PC-9 (cell line): Measurements from ENCODE around the gene HTT. TPM values are rescaled to one million over a fixed set of nuclear protein-coding genes. Genes with fewer than 3 reads are reported as not detected.

ENCODE experiments used
- Bru-seq: library from RNA; stranded (reverse); fragments of 400-500 nt; gene quantifications from one replicate; lab custom pipeline; 2021; lab: Mats Ljungman, UMichigan
- BruChase-seq, 2 experiments: library from RNA; stranded (reverse); fragments of 400-500 nt; gene quantifications; one replicate each; lab custom pipeline; 2021; lab: Mats Ljungman, UMichigan
- BruUV-seq: library from RNA; stranded (reverse); fragments of 400-500 nt; replicated peaks from 2 replicates; lab custom pipeline; 2021; lab: Mats Ljungman, UMichigan
- CTCF ChIA-PET: fragments of 300-600 bp; sonication (Branson Sonifier 250); formaldehyde crosslinking; loops from one replicate; lab custom pipeline; 2022; ENCODE audit warnings: antibody characterized with exemption; lab: Charles Lee
- POLR2A ChIA-PET: fragments of 300-600 bp; sonication (Branson Sonifier 250); formaldehyde crosslinking; loops from one replicate; lab custom pipeline; 2022; ENCODE audit warnings: antibody characterized with exemption; ENCODE audit not compliant: unreplicated experiment; lab: Charles Lee
- DNase-seq, 2 experiments: peaks; one replicate each; pipeline versions ENCODE4 v3.0.0 to v3.0.0-alpha.2; 2015 to 2022; ENCODE audit warnings: mixed read lengths in 1 of 2
- H2AFZ ChIP-seq: fragments of 200-600 bp; sonication (generic); 2 replicates; pipeline ENCODE4 v1.8.1; 2017; ENCODE audit warnings: antibody characterized with exemption
- H3F3A ChIP-seq: fragments of 200-600 bp; sonication (generic); 2 replicates; pipeline ENCODE4 v1.8.1; 2017; ENCODE audit warnings: antibody characterized with exemption, mild to moderate bottlenecking, low read depth; ENCODE audit not compliant: insufficient read depth
- H3K27ac ChIP-seq: fragments of 200-600 bp; sonication (generic); 2 replicates; pipeline ENCODE4 v1.6.1; 2016; ENCODE audit warnings: mixed run types
- H3K27me3 ChIP-seq: fragments of 200-600 bp; sonication (generic); 2 replicates; pipeline ENCODE4 v1.6.1; 2016; ENCODE audit warnings: low read depth, mixed run types; ENCODE audit not compliant: insufficient read depth
- H3K36me3 ChIP-seq: fragments of 200-600 bp; sonication (generic); 2 replicates; pipeline ENCODE4 v1.6.1; 2016; ENCODE audit warnings: low read depth, mixed run types
- H3K4me1 ChIP-seq: fragments of 200-600 bp; sonication (generic); replicated peaks from 2 replicates; pipeline ENCODE4 v1.6.1; 2016; ENCODE audit warnings: mixed run types; ENCODE audit not compliant: insufficient read depth
- H3K4me2 ChIP-seq: fragments of 200-600 bp; sonication (generic); 2 replicates; pipeline ENCODE4 v1.6.1; 2017; ENCODE audit warnings: mixed run types
- H3K4me3 ChIP-seq: fragments of 200-600 bp; sonication (generic); 2 replicates; pipeline ENCODE4 v1.6.1; 2016; ENCODE audit warnings: mixed run types
- H3K79me2 ChIP-seq: fragments of 200-600 bp; sonication (generic); 2 replicates; pipeline ENCODE4 v1.6.1; 2017; ENCODE audit warnings: low read depth, mixed run types
- H3K9me2 ChIP-seq: fragments of 200-600 bp; sonication (generic); 2 replicates; pipeline ENCODE4 v1.8.1; 2017; ENCODE audit warnings: mild to moderate bottlenecking; ENCODE audit not compliant: insufficient read depth
- H3K9me3 ChIP-seq: fragments of 200-600 bp; sonication (generic); 2 replicates; pipeline ENCODE4 v1.8.1; 2016; ENCODE audit warnings: low read depth; ENCODE audit not compliant: insufficient read depth
- H4K20me1 ChIP-seq: fragments of 200-600 bp; sonication (generic); 2 replicates; pipeline ENCODE4 v1.8.1; 2017; ENCODE audit not compliant: insufficient read depth
- EZH2 ChIP-seq: fragments of 200-600 bp; sonication (generic); IDR thresholded peaks from 2 replicates; pipeline ENCODE4 v1.8.0; 2017; ENCODE audit warnings: antibody characterized with exemption, low read depth
- intact Hi-C: fragments of 100-400 bp; cut with micrococcal nuclease; formaldehyde crosslinking; loops from one replicate; pipeline ENCODE4 v1.10.0; 2022; ENCODE audit not compliant: unreplicated experiment
- long read RNA-seq: library from polyadenylated mRNA; stranded (forward); transcript quantifications from one replicate; pipeline ENCODE4 v2.0.0, GENCODE V29; 2022
- total RNA-seq: library from RNA; stranded (reverse); gene quantifications from 2 replicates; pipeline ENCODE4 v1.2.3, GENCODE V29; 2021
- TF ChIP-seq, protein P1 (sequence below): fragments of 200-600 bp; sonication (generic); conservative IDR thresholded peaks from 2 replicates; pipeline ENCODE4 v1.6.1; 2017; ENCODE audit warnings: mixed run types, antibody characterized with exemption, mild to moderate bottlenecking, moderate library complexity

Gene HTT
- total RNA-seq (69.0 and 81.7 TPM in 2 replicates), Bru-seq, nascent RNA (percentile 80 among the genes with signal in this experiment), BruChase-seq, experiment 1, labeled RNA remaining after a 2-hour chase (percentile 81 among the genes with signal in this experiment), BruChase-seq, experiment 2, labeled RNA remaining after a 6-hour chase (percentile 83 among the genes with signal in this experiment)
- long read RNA-seq, partial matches to known transcripts = 12 of 17 reads
- long read RNA-seq, other reads (novel, unspliced or antisense) = 5 of 17 reads

DNA sequence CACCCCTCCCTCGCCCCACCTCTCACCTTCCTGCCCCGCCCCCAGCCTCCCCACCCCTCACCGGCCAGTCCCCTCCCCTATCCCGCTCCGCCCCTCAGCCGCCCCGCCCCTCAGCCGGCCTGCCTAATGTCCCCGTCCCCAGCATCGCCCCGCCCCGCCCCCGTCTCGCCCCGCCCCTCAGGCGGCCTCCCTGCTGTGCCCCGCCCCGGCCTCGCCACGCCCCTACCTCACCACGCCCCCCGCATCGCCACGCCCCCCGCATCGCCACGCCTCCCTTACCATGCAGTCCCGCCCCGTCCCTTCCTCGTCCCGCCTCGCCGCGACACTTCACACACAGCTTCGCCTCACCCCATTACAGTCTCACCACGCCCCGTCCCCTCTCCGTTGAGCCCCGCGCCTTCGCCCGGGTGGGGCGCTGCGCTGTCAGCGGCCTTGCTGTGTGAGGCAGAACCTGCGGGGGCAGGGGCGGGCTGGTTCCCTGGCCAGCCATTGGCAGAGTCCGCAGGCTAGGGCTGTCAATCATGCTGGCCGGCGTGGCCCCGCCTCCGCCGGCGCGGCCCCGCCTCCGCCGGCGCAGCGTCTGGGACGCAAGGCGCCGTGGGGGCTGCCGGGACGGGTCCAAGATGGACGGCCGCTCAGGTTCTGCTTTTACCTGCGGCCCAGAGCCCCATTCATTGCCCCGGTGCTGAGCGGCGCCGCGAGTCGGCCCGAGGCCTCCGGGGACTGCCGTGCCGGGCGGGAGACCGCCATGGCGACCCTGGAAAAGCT lies at the start of gene HTT, which contains the start of gene HTT-AS:
HTT (plus strand) TSS at position 604 of the 768 bp plus-strand sequence; CDS start at position 749, 145 bp downstream.
HTT-AS (minus strand) TSS at position 461 of the 768 bp plus-strand sequence.
- BruUV-seq = no TSS peak
- POLR2A ChIA-PET = interaction anchor here (0.5 to 0.6 kb wide), 2 partner anchors 39 to 307 kb away, joined by 7 to 16 read pairs; no protein-coding TSS in a partner anchor
- H3K27ac ChIP-seq = peak within 1 kb of the TSS; percentile 63
- H3K36me3 ChIP-seq = no peaks in the 10 kb centered on the region
- no peaks in the 10 kb centered on the region for H3K9me3 ChIP-seq
- no peaks in the 10 kb centered on the region for H3F3A ChIP-seq
- H3K27me3 ChIP-seq = no peaks in the 10 kb centered on the region
- peak within 1 kb of the TSS; percentile 94 for H2AFZ ChIP-seq
- H3K9me2 ChIP-seq = no peaks in the 10 kb centered on the region
- H3K4me3 ChIP-seq = peak within 1 kb of the TSS; percentile 87
- H3K4me2 ChIP-seq = peak within 1 kb of the TSS; percentile 90
- H4K20me1 ChIP-seq = no peaks in the 10 kb centered on the region; the same call in 1 of the 2 replicates
- peaks cover 9% of the 10 kb centered on the region for H3K4me1 ChIP-seq
- CTCF ChIA-PET = no interaction called here
- H3K79me2 ChIP-seq = peaks cover 38% of the 10 kb centered on the region
- TF ChIP-seq, protein P1, sequence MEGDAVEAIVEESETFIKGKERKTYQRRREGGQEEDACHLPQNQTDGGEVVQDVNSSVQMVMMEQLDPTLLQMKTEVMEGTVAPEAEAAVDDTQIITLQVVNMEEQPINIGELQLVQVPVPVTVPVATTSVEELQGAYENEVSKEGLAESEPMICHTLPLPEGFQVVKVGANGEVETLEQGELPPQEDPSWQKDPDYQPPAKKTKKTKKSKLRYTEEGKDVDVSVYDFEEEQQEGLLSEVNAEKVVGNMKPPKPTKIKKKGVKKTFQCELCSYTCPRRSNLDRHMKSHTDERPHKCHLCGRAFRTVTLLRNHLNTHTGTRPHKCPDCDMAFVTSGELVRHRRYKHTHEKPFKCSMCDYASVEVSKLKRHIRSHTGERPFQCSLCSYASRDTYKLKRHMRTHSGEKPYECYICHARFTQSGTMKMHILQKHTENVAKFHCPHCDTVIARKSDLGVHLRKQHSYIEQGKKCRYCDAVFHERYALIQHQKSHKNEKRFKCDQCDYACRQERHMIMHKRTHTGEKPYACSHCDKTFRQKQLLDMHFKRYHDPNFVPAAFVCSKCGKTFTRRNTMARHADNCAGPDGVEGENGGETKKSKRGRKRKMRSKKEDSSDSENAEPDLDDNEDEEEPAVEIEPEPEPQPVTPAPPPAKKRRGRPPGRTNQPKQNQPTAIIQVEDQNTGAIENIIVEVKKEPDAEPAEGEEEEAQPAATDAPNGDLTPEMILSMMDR = no peak
- intact Hi-C loops = loop anchor here (1.0 to 5.0 kb wide), 2 partner anchors 11 to 883 kb away; no protein-coding TSS in a partner anchor
- DNase-seq = peak; percentile 80 to 94

DNA sequence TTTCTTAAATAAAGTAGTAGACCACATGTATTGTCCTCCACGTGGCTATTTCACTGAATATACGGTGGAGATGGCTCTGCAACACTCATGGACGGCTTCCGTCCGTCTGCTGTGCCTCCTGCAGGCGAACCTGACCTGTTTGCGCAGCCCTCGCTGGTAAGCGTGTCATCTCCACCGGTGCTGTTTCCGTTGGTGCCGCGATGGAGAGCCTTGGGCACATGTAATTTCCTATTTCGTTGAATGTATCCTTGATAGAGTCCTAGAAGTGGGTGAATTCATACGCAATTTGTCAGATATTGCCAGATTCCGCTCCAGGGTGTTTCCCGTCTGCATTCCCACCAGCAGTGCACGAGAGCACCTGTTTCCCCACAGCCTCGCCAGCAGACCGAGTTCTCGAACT lies 48.6 kb upstream of the HTT start:
- TF ChIP-seq, protein P1 = no peak
- TF ChIP-seq EZH2 = no peak
- no peak overlapping the region for H3K4me2 ChIP-seq
- CTCF ChIA-PET = no interaction called here
- no peaks in the 10 kb centered on the region for H3K36me3 ChIP-seq
- H3K9me2 ChIP-seq = no peaks in the 10 kb centered on the region
- H3F3A ChIP-seq = no peaks in the 10 kb centered on the region
- no peaks in the 10 kb centered on the region for H3K9me3 ChIP-seq
- no peaks in the 10 kb centered on the region for H3K27me3 ChIP-seq
- no peaks in the 10 kb centered on the region for H3K79me2 ChIP-seq
- BruUV-seq = no TSS peak
- H2AFZ ChIP-seq = no peak overlapping the region
- H4K20me1 ChIP-seq = no peaks in the 10 kb centered on the region
- DNase-seq = no peak
- no peaks in the 10 kb centered on the region for H3K4me1 ChIP-seq
- no peak overlapping the region for H3K27ac ChIP-seq
- POLR2A ChIA-PET = no interaction called here
- intact Hi-C loops = no loop called here
- H3K4me3 ChIP-seq = no peak overlapping the region

DNA sequence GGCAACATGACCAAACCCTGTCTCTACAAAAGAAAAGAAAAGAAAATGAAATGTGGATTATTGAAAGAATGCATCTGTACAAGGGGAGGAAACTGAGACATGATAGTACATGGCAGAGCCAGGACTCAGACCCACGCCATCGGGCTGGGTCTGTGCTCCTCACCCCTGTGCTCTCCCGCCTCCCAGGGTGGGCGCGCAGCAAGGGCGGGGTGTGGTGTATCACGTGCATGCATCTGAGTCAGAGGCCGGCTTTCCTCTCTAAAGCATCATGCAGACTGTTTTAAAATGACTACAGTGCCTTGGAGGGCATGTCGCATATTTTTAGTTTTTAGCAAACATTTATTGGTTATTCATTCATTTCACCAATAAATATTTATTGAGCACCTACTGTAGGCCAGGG lies 47.9 kb upstream of the HTT start:
- ChIA-PET CTCF (no interaction called here), POLR2A (no interaction called here)
- H3F3A ChIP-seq = no peaks in the 10 kb centered on the region
- no peaks in the 10 kb centered on the region for H3K36me3 ChIP-seq
- no peaks in the 10 kb centered on the region for H3K27me3 ChIP-seq
- no peak overlapping the region for H2AFZ ChIP-seq
- TF ChIP-seq, protein P1 = no peak
- TF ChIP-seq EZH2 = no peak
- no peak overlapping the region for H3K4me3 ChIP-seq
- H4K20me1 ChIP-seq = no peaks in the 10 kb centered on the region
- no peaks in the 10 kb centered on the region for H3K79me2 ChIP-seq
- H3K27ac ChIP-seq = no peak overlapping the region
- H3K9me3 ChIP-seq = no peaks in the 10 kb centered on the region
- no peaks in the 10 kb centered on the region for H3K9me2 ChIP-seq
- intact Hi-C loops = no loop called here
- no peak for DNase-seq
- no TSS peak for BruUV-seq
- no peaks in the 10 kb centered on the region for H3K4me1 ChIP-seq
- no peak overlapping the region for H3K4me2 ChIP-seq
